GM18526 (cell line): ENCODE measurements around the gene OSBPL2.

Source experiments
- POLR2A ChIP-seq: IDR thresholded peaks from 3 replicates; pipeline ENCODE4 v1.6.1; 2011; ENCODE audit not compliant: insufficient read length; ENCODE audit errors: extremely low read depth

Gene OSBPL2

DNA sequence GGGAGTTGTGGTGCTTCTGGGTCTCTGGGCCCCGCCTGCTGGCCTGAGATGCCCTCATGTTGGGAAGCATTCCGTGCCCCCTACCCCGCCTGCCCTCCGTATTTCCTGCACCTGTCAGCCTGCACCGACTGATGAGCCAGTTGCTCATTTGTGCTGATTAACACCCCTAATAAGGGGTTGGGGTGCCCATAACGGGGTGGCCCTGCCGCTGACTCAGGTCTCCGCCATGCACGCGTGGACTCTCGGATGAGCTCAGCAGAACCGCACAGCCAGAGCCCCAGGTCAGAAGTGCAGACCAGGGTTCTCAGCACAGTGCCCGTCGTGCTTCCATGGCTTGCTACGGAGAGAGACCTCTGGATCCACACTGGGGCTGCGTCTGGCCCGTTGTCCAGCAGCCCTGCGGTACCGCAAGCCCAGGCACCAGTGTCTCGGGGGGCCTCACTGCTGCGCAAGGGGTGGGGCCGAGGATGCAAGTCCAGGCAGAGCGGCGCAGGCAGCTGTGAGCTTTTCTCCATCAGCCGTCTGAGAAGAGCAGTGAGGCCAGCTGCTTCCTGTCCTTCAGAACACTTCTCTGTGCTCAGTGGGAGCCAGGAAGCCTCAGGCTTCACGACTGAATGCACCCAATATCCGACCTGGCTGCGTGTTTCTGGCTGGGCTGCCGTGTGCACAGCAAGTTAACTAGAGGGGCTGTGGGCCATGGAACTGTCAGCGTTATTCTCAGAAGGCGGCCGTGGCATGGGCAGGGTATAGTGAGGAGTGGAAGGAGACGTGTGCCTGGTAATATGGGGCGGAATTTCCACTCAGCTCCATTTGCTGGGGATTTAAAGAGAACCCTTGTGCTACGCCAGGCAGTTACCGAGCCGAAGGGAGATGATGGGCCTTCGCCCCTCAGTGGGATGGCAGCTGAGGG, 36.9 kb upstream of the OSBPL2 start:
- TF ChIP-seq POLR2A: no peak

- TF ChIP-seq POLR2A: no peak
Observed at GRCh38 chr20:62202083-62202395, 36.3 kb upstream of the OSBPL2 start.

GRCh38 chr20:62202676-62203377, 35.5 kb upstream of the OSBPL2 start:
- TF ChIP-seq POLR2A: no peak

GRCh38 chr20:62203378-62204030, 34.8 kb upstream of the OSBPL2 start:
- no peak for TF ChIP-seq POLR2A

DNA sequence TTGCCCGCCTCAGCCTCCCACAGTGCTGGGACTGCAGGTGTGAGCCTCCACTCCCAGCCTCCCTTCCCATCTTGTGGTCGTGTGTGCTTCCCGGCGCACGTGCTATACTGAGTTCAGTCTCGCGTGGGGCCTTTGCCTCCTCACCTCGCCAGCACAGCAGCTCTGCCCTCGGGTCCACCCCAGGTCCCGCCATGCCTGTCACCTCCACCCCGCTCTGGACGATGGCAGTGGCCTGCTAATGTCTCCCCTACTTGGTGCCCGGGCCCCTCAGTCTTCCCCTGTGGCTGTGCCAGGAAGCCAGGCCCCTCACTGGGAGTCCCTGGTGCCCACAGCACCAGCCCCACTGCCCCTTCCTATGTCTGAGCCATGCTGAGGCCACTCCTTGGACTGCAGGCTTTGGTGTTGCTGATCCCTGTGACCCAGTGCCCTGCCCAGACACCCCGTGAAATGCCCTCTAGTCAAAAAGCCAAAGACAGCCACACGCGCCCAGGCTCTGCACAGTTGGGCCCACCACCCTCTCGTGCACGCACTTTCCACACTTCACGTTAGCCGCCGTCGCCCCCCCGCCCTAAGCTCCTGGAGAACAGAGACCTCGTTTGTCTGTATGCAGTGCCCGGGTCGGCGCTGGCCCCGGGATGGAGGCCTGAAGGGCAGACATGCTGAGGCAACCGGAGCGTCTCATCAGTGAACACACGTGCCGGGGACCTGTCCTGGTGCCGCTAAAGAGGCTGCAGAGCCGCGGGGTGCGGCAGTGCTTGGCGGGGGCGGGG, 32.5 kb upstream of the OSBPL2 start:
- no peak for TF ChIP-seq POLR2A

- TF ChIP-seq POLR2A: no peak
Observed at GRCh38 chr20:62206388-62206775, 31.9 kb upstream of the OSBPL2 start.

- TF ChIP-seq POLR2A: no peak
Observed at GRCh38 chr20:62208061-62208794, 30.1 kb upstream of the OSBPL2 start.

- TF ChIP-seq POLR2A: no peak
Observed at GRCh38 chr20:62208795-62209755, 29.2 kb upstream of the OSBPL2 start.

GRCh38 chr20:62209850-62210495, 28.3 kb upstream of the OSBPL2 start:
- no peak for TF ChIP-seq POLR2A

- TF ChIP-seq POLR2A: no peak
Observed at GRCh38 chr20:62210496-62210855, 27.8 kb upstream of the OSBPL2 start.

DNA sequence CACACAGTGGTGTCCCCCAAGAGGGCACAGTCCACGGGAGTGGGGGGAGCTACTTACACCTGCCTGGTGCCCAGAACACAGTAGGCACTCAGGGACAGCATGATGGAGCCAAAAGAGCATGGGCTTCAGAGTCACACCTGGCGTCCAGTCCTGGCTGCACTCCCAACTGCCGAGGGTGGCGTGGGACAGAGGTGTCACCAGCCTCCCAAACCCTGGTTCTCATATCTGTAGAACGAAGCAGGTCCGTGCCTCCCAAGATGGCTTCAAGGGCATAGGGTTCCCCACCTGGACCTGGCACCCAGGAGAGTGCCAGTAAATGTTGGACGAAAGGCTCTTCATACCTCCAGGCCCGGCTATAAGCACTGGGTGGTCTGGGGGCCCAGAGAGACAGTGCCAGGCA, 27.1 kb upstream of the OSBPL2 start:
- TF ChIP-seq POLR2A: no peak

DNA sequence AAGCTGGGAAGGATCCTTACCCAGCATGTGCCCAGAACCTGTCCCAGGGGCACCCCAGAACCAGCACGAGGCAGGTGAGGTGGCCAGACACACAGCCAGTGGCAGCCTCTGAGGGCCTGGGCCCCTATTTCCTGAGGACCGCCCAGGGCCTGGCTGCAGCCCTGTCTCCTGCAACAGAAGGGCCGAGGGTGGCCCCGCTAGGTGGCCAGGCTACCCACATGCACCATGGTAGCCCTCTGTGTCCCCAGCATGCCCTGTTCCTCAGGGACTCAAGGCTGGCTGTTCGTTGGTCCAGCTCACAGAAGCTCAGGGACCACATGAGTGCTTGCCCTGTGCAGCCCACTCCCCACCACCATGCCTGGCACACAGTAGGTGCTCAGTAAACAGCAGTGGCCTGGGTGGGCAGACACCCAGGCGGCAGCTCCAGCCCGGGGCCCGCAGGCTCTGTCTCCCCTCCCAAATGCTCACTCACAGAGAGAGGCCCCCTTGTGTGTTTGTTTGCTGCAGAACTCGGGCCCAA, 26.5 kb upstream of the OSBPL2 start:
- no peak for TF ChIP-seq POLR2A

GRCh38 chr20:62212299-62212698, 26.0 kb upstream of the OSBPL2 start:
- no peak for TF ChIP-seq POLR2A
